Astrocyte of the cerebellum (primary cell): ENCODE measurements around the gene WBP1.
A peak's percentile ranks its signal among the peaks of the same experiment; 100 is the strongest.

Source experiments
- DNase-seq: peaks from one replicate; pipeline ENCODE4 v3.0.0-alpha.2; 2011; ENCODE audit warnings: low read depth
- H3K4me3 ChIP-seq: 2 replicates; pipeline ENCODE4 v1.5.1; 2011; ENCODE audit warnings: mild to moderate bottlenecking, low read depth, low read length, moderate library complexity
- in situ Hi-C: cut with HindIII; loops from 2 replicates; pipeline ENCODE4 v1.10.0; 2017; ENCODE audit warnings: low sequenced_read_pairs
- TF ChIP-seq, protein P1 (sequence below): IDR thresholded peaks from 2 replicates; pipeline ENCODE4 v1.5.1; 2012; ENCODE audit warnings: low read length, low read depth, moderate library complexity, mild to moderate bottlenecking; ENCODE audit errors: missing control alignments

WBP1 gene

DNA sequence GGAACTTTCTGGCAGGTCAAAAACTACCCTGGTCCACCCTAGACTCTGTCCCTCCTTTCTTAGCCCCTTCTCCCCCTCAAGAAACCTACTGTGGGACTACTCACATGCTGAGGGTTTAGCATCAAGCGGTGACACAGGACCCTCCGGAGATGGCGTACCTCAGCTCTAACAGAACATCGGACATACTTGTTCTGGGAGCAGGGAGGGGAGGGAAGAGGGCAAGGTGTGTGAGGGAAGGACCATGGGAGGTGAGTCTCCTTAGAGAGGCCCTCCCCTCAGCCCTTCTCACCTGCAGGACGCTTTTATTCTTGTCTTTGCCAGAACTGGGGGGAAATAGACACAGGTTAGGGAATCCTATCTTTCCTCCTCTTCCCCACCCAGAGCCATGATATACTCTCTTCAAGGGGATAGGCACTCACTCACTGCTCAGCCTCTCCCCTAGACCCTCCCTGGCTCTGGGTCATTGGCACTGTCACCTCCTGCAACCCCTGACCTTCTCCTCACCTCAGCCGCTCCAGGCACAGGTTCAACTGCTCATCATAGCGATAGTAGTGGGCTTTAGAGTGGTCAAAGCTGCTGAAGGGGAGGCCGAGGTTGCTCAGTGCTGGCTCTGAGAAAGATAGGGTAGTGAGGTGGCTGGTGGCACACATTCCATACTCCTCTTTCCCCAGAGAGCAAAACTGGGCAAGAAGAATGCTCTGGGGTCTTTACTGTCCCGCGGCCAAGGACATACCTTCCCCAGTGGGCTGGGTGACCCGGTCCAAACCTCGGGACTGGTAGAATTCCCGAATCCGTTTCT is 47.4 kb downstream of the WBP1 start:
- no peak for DNase-seq
- TF ChIP-seq, protein P1, sequence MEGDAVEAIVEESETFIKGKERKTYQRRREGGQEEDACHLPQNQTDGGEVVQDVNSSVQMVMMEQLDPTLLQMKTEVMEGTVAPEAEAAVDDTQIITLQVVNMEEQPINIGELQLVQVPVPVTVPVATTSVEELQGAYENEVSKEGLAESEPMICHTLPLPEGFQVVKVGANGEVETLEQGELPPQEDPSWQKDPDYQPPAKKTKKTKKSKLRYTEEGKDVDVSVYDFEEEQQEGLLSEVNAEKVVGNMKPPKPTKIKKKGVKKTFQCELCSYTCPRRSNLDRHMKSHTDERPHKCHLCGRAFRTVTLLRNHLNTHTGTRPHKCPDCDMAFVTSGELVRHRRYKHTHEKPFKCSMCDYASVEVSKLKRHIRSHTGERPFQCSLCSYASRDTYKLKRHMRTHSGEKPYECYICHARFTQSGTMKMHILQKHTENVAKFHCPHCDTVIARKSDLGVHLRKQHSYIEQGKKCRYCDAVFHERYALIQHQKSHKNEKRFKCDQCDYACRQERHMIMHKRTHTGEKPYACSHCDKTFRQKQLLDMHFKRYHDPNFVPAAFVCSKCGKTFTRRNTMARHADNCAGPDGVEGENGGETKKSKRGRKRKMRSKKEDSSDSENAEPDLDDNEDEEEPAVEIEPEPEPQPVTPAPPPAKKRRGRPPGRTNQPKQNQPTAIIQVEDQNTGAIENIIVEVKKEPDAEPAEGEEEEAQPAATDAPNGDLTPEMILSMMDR: no peak
- H3K4me3 ChIP-seq: peak overlapping the region; percentile 14
- in situ Hi-C loops: no loop called here

- in situ Hi-C loops: no loop called here
- TF ChIP-seq, protein P1: peak; percentile 27
- DNase-seq: peak; percentile 93
- peak within 1 kb of the TSS; percentile 89 for H3K4me3 ChIP-seq
These were observed 49.1 kb downstream of the WBP1 start, which contains the start of gene PCGF1 for GRCh38 chr2:74507145-74507925. Gene PCGF1 (minus strand): TSS chr2:74507695. CDS start chr2:74507668, 27 bp downstream.

DNA sequence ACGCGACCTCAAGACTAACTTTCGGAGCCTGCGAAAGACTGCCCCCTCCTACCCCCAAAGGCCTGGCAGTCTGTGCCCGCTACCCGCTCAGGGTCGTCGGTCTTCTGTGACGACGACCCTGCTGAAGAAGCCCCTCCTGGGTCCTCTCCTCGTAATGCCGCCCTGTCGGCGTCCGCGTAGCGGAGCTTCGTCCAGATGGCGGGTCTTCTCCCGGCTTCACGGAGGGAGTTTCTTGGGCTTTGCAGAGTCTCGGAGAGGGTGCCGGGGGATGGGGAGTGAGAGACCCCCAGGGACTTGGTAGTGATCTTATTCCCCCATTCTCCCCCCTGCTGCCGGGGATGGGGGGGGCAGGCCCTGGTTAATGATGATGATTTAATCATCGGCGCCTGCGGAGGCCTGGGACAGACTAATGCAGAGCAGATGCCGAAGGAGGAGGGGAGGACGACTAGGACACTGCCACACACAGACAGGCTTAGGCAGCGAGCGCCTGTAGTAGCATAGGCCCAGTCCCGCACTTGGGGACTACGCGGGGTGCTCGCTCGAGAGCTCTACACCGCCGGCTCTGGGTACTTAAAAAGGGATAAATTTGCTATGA is 49.8 kb downstream of the WBP1 start:
- TF ChIP-seq, protein P1: no peak
- DNase-seq: no peak
- in situ Hi-C loops: no loop called here
- H3K4me3 ChIP-seq: peak overlapping the region; percentile 89

DNA sequence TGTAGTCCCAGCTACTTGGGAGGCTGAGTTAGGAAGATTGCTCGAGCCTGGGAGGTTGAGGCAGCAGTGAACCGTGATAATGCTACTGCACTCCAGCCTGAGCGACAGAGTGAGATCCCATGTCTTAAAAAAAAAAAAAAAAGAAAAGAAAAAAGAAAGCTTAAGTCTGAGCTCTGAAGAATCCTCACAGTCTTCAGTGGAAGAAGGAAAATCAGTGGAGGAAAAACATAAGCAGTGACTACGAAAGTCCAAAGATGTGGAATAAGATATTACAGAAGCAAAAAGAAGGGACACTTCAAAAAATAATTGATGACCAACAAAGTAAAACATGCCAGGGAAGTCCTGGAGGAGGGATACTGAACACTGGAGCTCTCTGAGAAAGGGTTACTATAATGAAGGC is 52.0 kb downstream of the WBP1 start:
- in situ Hi-C loops: no loop called here
- DNase-seq: no peak
- no peak overlapping the region for H3K4me3 ChIP-seq
- TF ChIP-seq, protein P1: no peak
